Measurements from ENCODE around the gene MAFG. TPM values are rescaled to one million over a fixed set of nuclear protein-coding genes. Genes with fewer than 3 reads are reported as not detected.

Gene MAFG
- total RNA-seq, 6 donors from 2014 or later, result 23.0 to 46.4 (median 28.8) TPM

DNA sequence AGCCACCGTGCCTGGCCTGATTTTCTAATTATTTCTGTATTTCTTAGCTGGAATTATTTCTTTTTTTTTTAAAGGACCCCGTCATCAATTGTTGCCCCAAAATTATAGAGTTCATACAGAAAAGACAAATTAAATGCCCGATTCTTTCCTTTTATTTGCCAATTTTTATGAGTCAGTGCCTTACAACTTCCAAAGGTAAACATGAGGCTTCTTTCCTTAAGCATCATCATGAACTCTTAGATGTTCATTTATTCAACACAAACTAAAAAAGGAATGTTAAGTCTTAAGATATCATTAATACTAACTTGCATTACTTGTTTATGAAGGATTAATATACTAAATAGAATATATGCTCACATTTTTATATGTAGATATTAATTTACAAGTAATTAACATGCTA, 49.2 kb downstream of the MAFG start:
- H3K36me3 ChIP-seq, result peaks cover 0 to 15% (median 6%) of the 10 kb centered on the region in 4 donors
- WGBS, 2 donors, result 91 to 100% methylated on average over 3 of the region's 3 CpGs
- ATAC-seq (ENCODE audit: low FRiP score in 2 of 2) (no peak), DNase-seq (no peak)
- no peaks in the 10 kb centered on the region for H3K4me1 ChIP-seq
- no peak overlapping the region for H3K27ac ChIP-seq
- H3K9me3 ChIP-seq, result no peaks in the 10 kb centered on the region
- no peaks in the 10 kb centered on the region for H3K27me3 ChIP-seq
- TF ChIP-seq, protein P1, sequence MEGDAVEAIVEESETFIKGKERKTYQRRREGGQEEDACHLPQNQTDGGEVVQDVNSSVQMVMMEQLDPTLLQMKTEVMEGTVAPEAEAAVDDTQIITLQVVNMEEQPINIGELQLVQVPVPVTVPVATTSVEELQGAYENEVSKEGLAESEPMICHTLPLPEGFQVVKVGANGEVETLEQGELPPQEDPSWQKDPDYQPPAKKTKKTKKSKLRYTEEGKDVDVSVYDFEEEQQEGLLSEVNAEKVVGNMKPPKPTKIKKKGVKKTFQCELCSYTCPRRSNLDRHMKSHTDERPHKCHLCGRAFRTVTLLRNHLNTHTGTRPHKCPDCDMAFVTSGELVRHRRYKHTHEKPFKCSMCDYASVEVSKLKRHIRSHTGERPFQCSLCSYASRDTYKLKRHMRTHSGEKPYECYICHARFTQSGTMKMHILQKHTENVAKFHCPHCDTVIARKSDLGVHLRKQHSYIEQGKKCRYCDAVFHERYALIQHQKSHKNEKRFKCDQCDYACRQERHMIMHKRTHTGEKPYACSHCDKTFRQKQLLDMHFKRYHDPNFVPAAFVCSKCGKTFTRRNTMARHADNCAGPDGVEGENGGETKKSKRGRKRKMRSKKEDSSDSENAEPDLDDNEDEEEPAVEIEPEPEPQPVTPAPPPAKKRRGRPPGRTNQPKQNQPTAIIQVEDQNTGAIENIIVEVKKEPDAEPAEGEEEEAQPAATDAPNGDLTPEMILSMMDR (IDR thresholded peaks at IDR 0.05), result no peak
- TF ChIP-seq POLR2A (IDR thresholded peaks at IDR 0.05) (no peak), POLR2AphosphoS5 (IDR thresholded peaks at IDR 0.05) (no peak)
- H3K4me3 ChIP-seq, result no peak overlapping the region

DNA sequence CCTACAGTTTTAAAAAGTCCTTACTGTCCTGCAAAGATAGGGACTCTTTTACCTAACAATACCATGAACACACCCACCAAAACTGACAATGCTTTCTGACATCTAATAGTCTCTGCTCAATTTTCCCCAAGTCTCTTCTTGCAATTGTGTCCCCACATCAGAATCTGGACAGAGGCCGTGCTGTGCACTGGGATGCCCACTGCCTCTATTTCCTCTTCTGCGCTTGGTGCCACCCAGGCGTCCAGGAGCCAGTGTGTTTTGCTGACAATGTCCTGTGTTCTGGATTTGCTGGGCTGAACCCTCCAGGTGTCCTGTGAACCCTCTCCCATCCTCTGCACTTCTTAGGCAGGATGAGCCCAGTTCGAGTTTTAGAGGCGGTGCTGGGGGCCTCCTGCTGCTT, 50.0 kb downstream of the MAFG start:
- WGBS, 2 donors, result 91 to 95% methylated on average over 5 of the region's 5 CpGs
- no peak for DNase-seq
- Histone ChIP-seq H3K36me3 (peaks cover 0 to 12% (median 6%) of the 10 kb centered on the region in 4 donors), H3K4me1 (peaks cover 3 to 7% (median 4%) of the 10 kb centered on the region in 4 donors), H3K4me3 (no peak overlapping the region), H3K27ac (no peak overlapping the region), H3K27me3 (no peaks in the 10 kb centered on the region), H3K9me3 (no peaks in the 10 kb centered on the region)
- no peak for ATAC-seq (ENCODE audit: low FRiP score in 2 of 2)
- TF ChIP-seq EP300 (IDR thresholded peaks at IDR 0.05) (no peak), POLR2AphosphoS5 (IDR thresholded peaks at IDR 0.05) (no peak), POLR2A (IDR thresholded peaks at IDR 0.05) (no peak)
- TF ChIP-seq, protein P1 (IDR thresholded peaks at IDR 0.05), result no peak

DNA sequence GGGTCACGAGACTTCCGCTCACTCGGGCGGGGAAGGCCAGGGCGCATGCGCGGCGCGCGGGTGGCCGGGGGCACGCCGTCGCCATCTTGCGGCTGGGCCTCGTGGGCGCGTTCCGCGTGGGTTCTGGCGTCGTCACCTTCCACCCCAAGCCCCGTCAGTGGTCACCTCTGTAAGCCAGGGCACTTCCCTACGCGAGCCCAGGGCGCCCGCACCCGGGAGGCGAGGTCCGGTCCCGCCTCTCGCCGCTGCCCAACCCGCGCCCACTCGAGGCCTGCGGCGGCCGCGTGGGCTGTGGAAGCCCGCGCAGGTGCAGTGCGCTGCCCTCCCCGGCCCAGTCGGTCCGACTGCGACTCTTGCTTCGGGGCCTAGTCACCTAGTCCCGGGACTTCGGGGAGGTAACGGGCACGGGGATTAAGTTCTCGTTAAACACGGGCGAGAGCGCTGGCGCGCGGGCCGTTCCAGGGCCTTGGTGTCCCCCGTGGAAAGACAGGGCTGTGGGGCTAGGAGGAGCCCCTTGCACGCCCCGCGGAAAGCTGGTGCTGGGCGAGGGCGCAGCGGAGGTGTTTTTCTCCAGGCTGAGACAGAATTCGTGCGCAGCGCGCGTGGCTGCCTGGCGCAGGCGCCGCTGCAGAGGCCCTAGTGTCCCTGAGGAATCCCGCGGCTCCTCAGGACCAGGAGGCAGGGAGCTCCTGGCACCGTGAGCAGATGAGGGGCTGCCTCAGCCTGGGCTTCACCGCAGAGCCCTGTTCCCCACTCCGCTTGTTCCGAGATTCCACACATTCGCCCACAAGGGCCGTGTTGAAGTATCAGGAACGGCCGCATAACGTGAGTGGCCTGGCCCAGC, 55.9 kb downstream of the MAFG start:
- TF ChIP-seq, protein P1 (IDR thresholded peaks at IDR 0.05), result peak in 5 of 6 experiments; percentile 38 to 75 (median 57)
- peak; percentile 99 to 100 for TF ChIP-seq POLR2AphosphoS5 (IDR thresholded peaks at IDR 0.05)
- TF ChIP-seq EP300 (IDR thresholded peaks at IDR 0.05), result peak in 1 of 4 donors; percentile 88
- peak in 3 of 4 donors; percentile 56 to 98 (median 82) for TF ChIP-seq POLR2A (IDR thresholded peaks at IDR 0.05)

DNA sequence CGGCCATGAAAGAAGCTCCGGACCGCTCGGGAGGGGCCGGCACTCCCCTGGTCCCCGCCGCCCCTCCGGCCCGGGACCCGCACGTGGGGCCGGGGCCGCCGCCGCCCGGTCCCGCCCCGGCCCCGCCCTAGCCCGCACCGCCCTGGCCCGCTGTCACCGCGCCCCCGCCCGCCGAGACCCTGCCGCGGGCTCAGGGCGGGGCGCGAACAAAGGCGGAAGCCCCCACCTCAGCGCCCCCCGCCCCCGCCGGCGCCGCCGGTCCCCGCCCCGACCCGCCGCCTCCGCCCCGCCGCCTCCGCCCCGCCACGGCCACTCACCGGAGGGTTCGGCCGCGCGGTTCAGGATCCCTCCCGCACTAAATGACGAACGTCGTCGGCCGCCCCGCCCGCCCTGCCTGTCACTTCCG, 56.6 kb downstream of the MAFG start, which contains the start of gene ARHGDIA:
Gene ARHGDIA, minus strand, starts transcription at position 357 of the 406 bp plus-strand sequence. CDS start 1,407 bp downstream, outside the sequence.
- Histone ChIP-seq H3K27me3 (no peaks in the 10 kb centered on the region), H3K27ac (peak within 1 kb of the TSS; percentile 92 to 99 (median 96)), H3K9me3 (no peaks in the 10 kb centered on the region), H3K4me1 (peaks cover 37 to 58% (median 44%) of the 10 kb centered on the region in 4 donors), H3K36me3 (peaks cover 14 to 43% (median 27%) of the 10 kb centered on the region in 4 donors), H3K4me3 (peak within 1 kb of the TSS; percentile 67 to 98 (median 87))
- 0% methylated on average over 8 of the region's 64 CpGs; no CpG with 5 or more reads in 1 of the 2 donors for WGBS, 2 donors
- ATAC-seq (ENCODE audit: low FRiP score in 2 of 2), result peak; percentile 2 to 70
- no peak for DNase-seq
- TF ChIP-seq EP300 (IDR thresholded peaks at IDR 0.05) (no peak), POLR2AphosphoS5 (IDR thresholded peaks at IDR 0.05) (no peak), POLR2A (IDR thresholded peaks at IDR 0.05) (no peak)
- TF ChIP-seq, protein P1 (IDR thresholded peaks at IDR 0.05), result no peak

More for the DNA sequence above, 55.9 kb downstream of the MAFG start:
- peak overlapping the region; percentile 92 to 99 (median 96) for H3K27ac ChIP-seq
- H3K9me3 ChIP-seq, result no peaks in the 10 kb centered on the region
- H3K4me1 ChIP-seq, result peaks cover 36 to 58% (median 43%) of the 10 kb centered on the region in 4 donors
- ATAC-seq (ENCODE audit: low FRiP score in 2 of 2), result peak; percentile 45 to 84
- H3K27me3 ChIP-seq, result no peaks in the 10 kb centered on the region
- 1% methylated on average over 58 of the region's 86 CpGs; no CpG with 5 or more reads in 1 of the 2 donors for WGBS, 2 donors
- peak; percentile 92 to 100 for DNase-seq
- H3K36me3 ChIP-seq, result peaks cover 14 to 38% (median 27%) of the 10 kb centered on the region in 4 donors
- H3K4me3 ChIP-seq, result peak overlapping the region; percentile 67 to 98 (median 80)

Data from upper lobe of left lung (tissue), 6 donors.